Vagina (tissue), 2 donors: ENCODE measurements around the gene PRKCE. TPM values are rescaled to one million over a fixed set of nuclear protein-coding genes. Genes with fewer than 3 reads are reported as not detected.

ENCODE experiments used
- DNase-seq, 2 donors: peaks; one replicate each; pipeline ENCODE4 v3.0.0-alpha.2; 2017; ENCODE audit errors: extremely low spot score in 2 of 2
- H3K27ac ChIP-seq: fragments of 200-600 bp; sonication (generic); one replicate; pipeline ENCODE4 v1.5.1; 2019
- H3K27me3 ChIP-seq: fragments of 200-600 bp; sonication (generic); one replicate; pipeline ENCODE4 v1.5.1; 2019
- H3K36me3 ChIP-seq, 2 donors: fragments of 200-600 bp; sonication (generic); one replicate each; pipeline ENCODE4 v1.5.1; 2017 to 2019
- H3K4me1 ChIP-seq: fragments of 200-600 bp; sonication (generic); one replicate; pipeline ENCODE4 v1.5.1; 2019
- H3K4me3 ChIP-seq, 2 donors: fragments of 200-600 bp; sonication (generic); 1 replicate in 1 of 2; 2 replicates in 1 of 2; pipeline ENCODE4 v1.5.1; 2016 to 2019
- H3K9me3 ChIP-seq: fragments of 200-600 bp; sonication (generic); one replicate; pipeline ENCODE4 v1.5.1; 2019
- POLR2A ChIP-seq, 2 donors: fragments of 450-650 bp; IDR thresholded peaks; one replicate each; pipeline ENCODE4 v1.6.1; 2017; ENCODE audit warnings: antibody characterized with exemption in 2 of 2, mild to moderate bottlenecking in 2 of 2, moderate library complexity in 2 of 2
- POLR2AphosphoS5 ChIP-seq, 2 donors: sonication (generic); formaldehyde crosslinking; IDR thresholded peaks; one replicate each; pipeline ENCODE4 v1.9.0; 2017; ENCODE audit warnings: antibody characterized with exemption in 2 of 2, mild to moderate bottlenecking in 2 of 2, low read depth in 1 of 2; ENCODE audit not compliant: insufficient read depth in 1 of 2
- intact Hi-C: fragments of 100-400 bp; cut with DNase I; formaldehyde crosslinking; loops from one replicate; pipeline ENCODE4 v1.15.1; 2023
- total RNA-seq: library from RNA; depleted of rRNA; stranded (reverse); fragments of >200 nt; gene quantifications from one replicate; pipeline ENCODE4 v1.2.3, GENCODE V29; 2016
- TF ChIP-seq, protein P1 (sequence below), 3 experiments: fragments of 450-650 bp in 2 of 3; fragments of 200-600 bp in 1 of 3; sonication (generic) in 1 of 3; IDR thresholded peaks; one replicate each; pipeline ENCODE4 v1.5.1; 2017 to 2019; ENCODE audit warnings: antibody characterized with exemption in 3 of 3, mild to moderate bottlenecking in 2 of 3, moderate library complexity in 2 of 3

PRKCE gene
- total RNA-seq, 1 donor from 2014 or later: 11.8 TPM

DNA sequence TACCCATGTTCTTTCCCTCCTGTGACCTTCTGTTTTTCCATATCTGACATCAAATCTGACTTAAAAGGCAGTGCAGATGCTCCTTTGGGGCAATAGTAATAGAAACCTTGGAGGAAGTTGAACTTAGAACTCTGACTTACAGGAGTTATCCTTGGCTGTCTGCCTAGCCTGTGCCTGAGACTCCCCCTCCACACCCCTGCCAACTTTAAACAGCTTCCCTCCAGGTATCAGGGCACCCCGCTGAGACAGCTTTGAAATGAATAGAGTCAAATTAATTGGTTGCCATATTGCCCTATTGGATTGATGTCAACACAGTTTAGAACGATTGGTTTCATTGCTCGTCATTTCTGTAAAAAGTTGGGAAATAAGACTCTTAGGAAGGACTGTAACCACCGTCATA lies 322.0 kb downstream of the PRKCE start:
- TF ChIP-seq POLR2A (IDR thresholded peaks at IDR 0.05): no peak
- TF ChIP-seq POLR2AphosphoS5 (IDR thresholded peaks at IDR 0.05; ENCODE audit: insufficient read depth in 1 of 2, low read depth in 1 of 2): no peak
- TF ChIP-seq, protein P1, sequence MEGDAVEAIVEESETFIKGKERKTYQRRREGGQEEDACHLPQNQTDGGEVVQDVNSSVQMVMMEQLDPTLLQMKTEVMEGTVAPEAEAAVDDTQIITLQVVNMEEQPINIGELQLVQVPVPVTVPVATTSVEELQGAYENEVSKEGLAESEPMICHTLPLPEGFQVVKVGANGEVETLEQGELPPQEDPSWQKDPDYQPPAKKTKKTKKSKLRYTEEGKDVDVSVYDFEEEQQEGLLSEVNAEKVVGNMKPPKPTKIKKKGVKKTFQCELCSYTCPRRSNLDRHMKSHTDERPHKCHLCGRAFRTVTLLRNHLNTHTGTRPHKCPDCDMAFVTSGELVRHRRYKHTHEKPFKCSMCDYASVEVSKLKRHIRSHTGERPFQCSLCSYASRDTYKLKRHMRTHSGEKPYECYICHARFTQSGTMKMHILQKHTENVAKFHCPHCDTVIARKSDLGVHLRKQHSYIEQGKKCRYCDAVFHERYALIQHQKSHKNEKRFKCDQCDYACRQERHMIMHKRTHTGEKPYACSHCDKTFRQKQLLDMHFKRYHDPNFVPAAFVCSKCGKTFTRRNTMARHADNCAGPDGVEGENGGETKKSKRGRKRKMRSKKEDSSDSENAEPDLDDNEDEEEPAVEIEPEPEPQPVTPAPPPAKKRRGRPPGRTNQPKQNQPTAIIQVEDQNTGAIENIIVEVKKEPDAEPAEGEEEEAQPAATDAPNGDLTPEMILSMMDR (IDR thresholded peaks at IDR 0.05): no peak
- Histone ChIP-seq H3K4me1 (no peaks in the 10 kb centered on the region), H3K4me3 (no peak overlapping the region), H3K27me3 (no peaks in the 10 kb centered on the region), H3K9me3 (no peaks in the 10 kb centered on the region), H3K36me3 (no peaks in the 10 kb centered on the region), H3K27ac (no peak overlapping the region)
- intact Hi-C loops: no loop called here
- no peak for DNase-seq

DNA sequence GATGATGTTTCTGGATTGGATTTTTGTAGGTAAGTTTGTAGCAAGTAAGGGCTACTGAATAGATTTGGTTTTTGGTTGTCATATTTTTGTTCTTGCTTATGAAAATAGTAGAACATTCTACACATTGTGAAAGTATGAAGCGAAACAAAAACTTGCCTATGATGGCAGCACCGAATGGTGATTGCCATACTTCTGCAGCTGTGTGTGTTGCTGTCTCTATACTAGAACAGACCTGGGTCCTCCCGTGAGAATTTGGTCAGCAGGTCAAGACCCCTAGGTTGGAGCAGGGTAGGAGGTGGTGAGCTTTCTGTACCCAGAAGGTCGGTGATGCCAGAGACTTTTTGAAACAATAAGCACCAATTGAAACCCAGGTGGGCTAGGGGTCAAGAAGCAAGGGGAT lies 322.6 kb downstream of the PRKCE start:
- Histone ChIP-seq H3K27ac (no peak overlapping the region), H3K9me3 (no peaks in the 10 kb centered on the region), H3K4me1 (no peaks in the 10 kb centered on the region), H3K4me3 (no peak overlapping the region), H3K27me3 (no peaks in the 10 kb centered on the region), H3K36me3 (no peaks in the 10 kb centered on the region)
- TF ChIP-seq, protein P1 (IDR thresholded peaks at IDR 0.05): no peak
- no peak for TF ChIP-seq POLR2AphosphoS5 (IDR thresholded peaks at IDR 0.05; ENCODE audit: insufficient read depth in 1 of 2, low read depth in 1 of 2)
- intact Hi-C loops: no loop called here
- DNase-seq: no peak

DNA sequence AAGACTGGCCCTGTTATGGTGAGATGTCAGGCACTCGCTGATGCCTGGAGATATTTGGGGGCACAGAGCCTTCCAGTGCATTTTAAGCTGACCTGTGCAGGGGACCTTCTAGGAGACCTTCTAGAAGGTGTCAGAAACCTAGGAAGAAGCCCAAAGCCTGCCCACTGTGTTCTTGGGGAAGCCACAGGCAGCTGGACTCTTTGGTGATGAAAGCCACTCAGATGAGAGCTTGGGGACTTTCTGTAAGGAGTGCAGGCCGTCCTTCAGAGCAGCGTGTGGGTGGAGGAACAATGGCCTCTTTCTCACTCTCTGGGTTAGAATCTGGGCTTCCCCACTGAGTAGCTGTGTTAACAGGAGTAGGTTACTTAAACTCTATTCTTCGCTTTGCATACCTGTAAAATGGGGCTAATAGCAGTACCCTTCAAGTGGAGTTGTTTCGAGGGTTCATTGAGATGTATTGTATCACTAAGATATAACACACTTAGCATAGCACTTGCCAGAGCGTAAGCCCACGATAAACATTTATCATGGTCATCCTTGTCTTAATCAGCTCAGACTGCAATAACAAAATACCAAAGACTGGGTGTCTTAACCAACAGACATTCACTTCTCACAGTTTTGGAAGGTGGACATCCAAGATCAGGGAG lies 323.4 kb downstream of the PRKCE start:
- TF ChIP-seq POLR2AphosphoS5 (IDR thresholded peaks at IDR 0.05; ENCODE audit: insufficient read depth in 1 of 2, low read depth in 1 of 2) (no peak), POLR2A (IDR thresholded peaks at IDR 0.05) (no peak)
- TF ChIP-seq, protein P1 (IDR thresholded peaks at IDR 0.05): no peak
- Histone ChIP-seq H3K36me3 (no peaks in the 10 kb centered on the region), H3K4me1 (no peaks in the 10 kb centered on the region), H3K27me3 (no peaks in the 10 kb centered on the region), H3K9me3 (no peaks in the 10 kb centered on the region), H3K4me3 (no peak overlapping the region), H3K27ac (no peak overlapping the region)
- intact Hi-C loops: no loop called here
- no peak for DNase-seq

DNA sequence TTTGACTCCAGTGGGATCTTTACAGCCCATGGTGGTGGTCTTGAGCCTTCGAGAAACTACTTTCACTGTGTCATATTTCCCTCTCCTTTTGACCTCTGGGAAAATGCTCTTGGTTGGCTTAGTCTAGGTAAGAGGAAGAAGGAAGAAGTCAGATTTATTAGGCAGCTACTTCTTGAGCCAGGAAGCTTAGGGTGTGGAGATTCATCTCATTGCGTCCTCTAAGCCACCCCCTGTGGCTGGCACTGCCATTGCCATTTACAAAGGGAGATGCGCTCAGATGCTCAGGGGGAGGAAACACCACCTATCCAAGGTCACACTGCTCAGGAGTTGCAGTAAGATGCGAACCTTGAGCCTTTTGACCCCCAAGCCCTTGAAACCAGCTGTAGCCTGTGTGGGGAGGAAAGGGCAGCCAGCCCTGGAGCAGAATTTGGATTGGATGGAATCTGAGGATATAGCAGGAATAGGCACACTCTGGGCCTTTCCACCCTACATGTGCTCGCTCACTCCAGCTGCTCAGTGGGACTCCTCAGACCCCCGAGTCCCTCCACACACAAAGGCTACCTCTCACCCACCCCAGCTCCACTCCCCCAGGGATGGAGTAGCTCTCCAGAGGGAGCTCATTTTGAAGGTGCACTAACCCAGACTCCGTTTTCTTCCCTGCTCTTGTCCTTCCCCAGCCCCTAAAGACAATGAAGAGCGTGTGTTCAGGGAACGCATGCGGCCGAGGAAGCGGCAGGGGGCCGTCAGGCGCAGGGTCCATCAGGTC lies 324.5 kb downstream of the PRKCE start:
- Histone ChIP-seq H3K27ac (no peak overlapping the region), H3K4me1 (no peaks in the 10 kb centered on the region), H3K9me3 (no peaks in the 10 kb centered on the region), H3K4me3 (no peak overlapping the region), H3K36me3 (no peaks in the 10 kb centered on the region), H3K27me3 (no peaks in the 10 kb centered on the region)
- intact Hi-C loops: no loop called here
- DNase-seq: no peak
- no peak for TF ChIP-seq POLR2A (IDR thresholded peaks at IDR 0.05)
- TF ChIP-seq, protein P1 (IDR thresholded peaks at IDR 0.05): no peak
- no peak for TF ChIP-seq POLR2AphosphoS5 (IDR thresholded peaks at IDR 0.05; ENCODE audit: insufficient read depth in 1 of 2, low read depth in 1 of 2)

DNA sequence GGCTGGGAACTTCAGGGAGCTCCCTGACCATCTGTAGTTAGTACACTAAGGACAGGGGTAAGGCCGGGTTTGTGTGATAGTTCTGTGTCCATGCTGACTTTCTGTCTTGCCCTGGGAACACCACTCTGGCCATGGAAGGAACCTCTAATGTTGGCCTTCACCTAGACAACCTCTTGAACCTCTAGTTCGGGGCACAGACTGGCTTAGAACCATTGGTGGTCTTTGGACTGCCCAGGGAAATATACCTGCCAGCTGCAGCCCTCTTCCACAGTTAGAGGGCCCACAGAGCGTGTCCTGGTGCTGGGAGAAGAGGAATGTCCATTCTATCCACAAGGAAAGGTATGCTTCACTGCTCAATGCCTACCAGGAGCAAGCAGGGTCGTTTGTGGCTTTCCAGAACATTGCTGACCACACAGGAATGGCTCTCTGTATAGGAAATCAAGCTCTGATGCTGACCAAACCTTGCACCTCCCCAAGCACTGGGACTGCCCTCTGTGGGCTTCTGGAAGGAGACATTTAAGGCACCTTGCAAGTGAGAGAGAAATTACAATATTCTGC lies 326.9 kb downstream of the PRKCE start:
- TF ChIP-seq POLR2A (IDR thresholded peaks at IDR 0.05): no peak
- no peak for TF ChIP-seq POLR2AphosphoS5 (IDR thresholded peaks at IDR 0.05; ENCODE audit: insufficient read depth in 1 of 2, low read depth in 1 of 2)
- TF ChIP-seq, protein P1 (IDR thresholded peaks at IDR 0.05): no peak
- DNase-seq: peak in 1 of 2 donors; percentile 67
- Histone ChIP-seq H3K27me3 (no peaks in the 10 kb centered on the region), H3K27ac (no peak overlapping the region), H3K4me1 (no peaks in the 10 kb centered on the region), H3K9me3 (no peaks in the 10 kb centered on the region), H3K4me3 (no peak overlapping the region), H3K36me3 (no peaks in the 10 kb centered on the region)
- intact Hi-C loops: no loop called here
